Measurements from ENCODE around the gene SLC9A5. TPM values are rescaled to one million over a fixed set of nuclear protein-coding genes. Genes with fewer than 3 reads are reported as not detected.

SLC9A5 gene
- total RNA-seq, 1 experiment from 2014 or later = 5.6 TPM

- Histone ChIP-seq H3K9me3 (ENCODE audit: control insufficient read depth in 1 of 2, insufficient read depth in 1 of 2, low read depth in 1 of 2, low read length in 2 of 2) (no peaks in the 10 kb centered on the region), H3K9ac (ENCODE audit: low read length) (peak overlapping the region; percentile 32; the same call in 1 of the 2 replicates), H3K4me2 (ENCODE audit: low read length) (peak overlapping the region; percentile 62), H3K4me3 (replicated peaks in 1 of 2; ENCODE audit: low read depth in 1 of 2, low read length in 2 of 2) (no peak overlapping the region), H4K20me1 (ENCODE audit: insufficient read depth) (no peaks in the 10 kb centered on the region), H3K79me2 (ENCODE audit: insufficient read depth, low read length) (no peaks in the 10 kb centered on the region), H3K4me1 (ENCODE audit: control insufficient read depth in 1 of 2, insufficient read depth in 2 of 2, low read length in 2 of 2) (peaks cover 11 to 32% of the 10 kb centered on the region in 2 experiments), H3K9me2 (ENCODE audit: insufficient read depth) (no peaks in the 10 kb centered on the region), H3K27me3 (ENCODE audit: insufficient read depth, low read length) (no peaks in the 10 kb centered on the region), H2AFZ (ENCODE audit: low read depth, low read length, poor library complexity, severe bottlenecking) (no peak overlapping the region), H3K36me3 (ENCODE audit: control insufficient read depth in 1 of 2, insufficient read depth in 2 of 2, low read length in 2 of 2) (peaks cover 0 to 5% of the 10 kb centered on the region in 2 experiments; a peak in 2 of 4 replicates), H3K27ac (ENCODE audit: low read depth, low read length) (peak overlapping the region; percentile 40; the same call in 1 of the 2 replicates)
- no peak for TF ChIP-seq CEBPB (IDR thresholded peaks at IDR 0.05; ENCODE audit: low read depth)
- TF ChIP-seq EZH2phosphoT487 (IDR thresholded peaks at IDR 0.05; ENCODE audit: borderline replicate concordance) = no peak
- TF ChIP-seq JUND (IDR thresholded peaks at IDR 0.05) = no peak
- no peak for TF ChIP-seq ZFX (IDR thresholded peaks at IDR 0.05)
- no peak for TF ChIP-seq EGR1 (IDR thresholded peaks at IDR 0.05; ENCODE audit: low read depth)
- no peak for TF ChIP-seq ZNF274 (IDR thresholded peaks at IDR 0.05; ENCODE audit: low read depth, low read length)
- TF ChIP-seq RAD21 (IDR thresholded peaks at IDR 0.05; ENCODE audit: low read depth) = no peak
- TF ChIP-seq ATF3 (IDR thresholded peaks at IDR 0.05) = no peak
- no peak for TF ChIP-seq SIN3A (IDR thresholded peaks at IDR 0.05; ENCODE audit: low read depth)
- TF ChIP-seq ELF1 (IDR thresholded peaks at IDR 0.05; ENCODE audit: borderline replicate concordance, low read depth) = no peak
- no peak for TF ChIP-seq CTCF (IDR thresholded peaks at IDR 0.05 in 2 of 3, conservative IDR thresholded peaks at IDR 0.05 in 1 of 3; ENCODE audit: borderline replicate concordance in 1 of 3, insufficient read depth in 1 of 3, low read depth in 2 of 3, low read length in 2 of 3)
- TF ChIP-seq REST (IDR thresholded peaks at IDR 0.05; ENCODE audit: low read depth) = no peak
- TF ChIP-seq TCF7L2 (IDR thresholded peaks at IDR 0.05; ENCODE audit: borderline replicate concordance, extremely low read depth, insufficient read depth, insufficient read length) = no peak
- TF ChIP-seq POLR2A (IDR thresholded peaks at IDR 0.05; ENCODE audit: borderline replicate concordance, extremely low read depth, insufficient read depth, insufficient read length) = no peak
- ChIA-PET POLR2A (interaction anchor here (0.8 kb wide), 1 partner anchor 10 kb away, joined by 5 read pairs; no protein-coding TSS in a partner anchor), RAD21 (ENCODE audit: low non-redundant PET in 1 of 2, low total read pairs in 2 of 2, uncharacterized antibody in 2 of 2, unreplicated experiment in 2 of 2) (no interaction called here), CTCF (interaction anchor here (1.8 kb wide), 1 partner anchor 10 kb away, joined by 7 read pairs; no protein-coding TSS in a partner anchor)
- no peak for ATAC-seq
- intact Hi-C loops (cut with micrococcal nuclease) = no loop called here
- DNase-seq (ENCODE audit: low read depth, low spot score) = no peak
- no TSS peak for BruUV-seq (replicated peaks)
Observed at GRCh38 chr16:67208154-67208896, 40.5 kb upstream of the SLC9A5 start.

All from HCT116 (cell line).